CD14-positive monocyte (primary cell): Measurements from ENCODE around the gene ZNF771. TPM values are rescaled to one million over a fixed set of nuclear protein-coding genes. Genes with fewer than 3 reads are reported as not detected.

ENCODE experiments used
- DNase-seq, 3 donors: peaks; one replicate each; pipeline ENCODE4 v3.0.0-alpha.2; 2011 to 2022
- H2AFZ ChIP-seq: 2 replicates; pipeline ENCODE4 v1.6.0; 2012; ENCODE audit warnings: mild to moderate bottlenecking, low read depth, low read length, inconsistent platforms; ENCODE audit not compliant: insufficient read depth, poor library complexity, severe bottlenecking
- H3K27ac ChIP-seq, 2 donors: 1 replicate in 1 of 2; 2 replicates in 1 of 2; pipeline ENCODE4 v1.5.1; 2012 to 2013; ENCODE audit warnings: low read length in 2 of 2, control low read depth in 1 of 2, inconsistent platforms in 1 of 2, low read depth in 1 of 2, mild to moderate bottlenecking in 1 of 2
- H3K27me3 ChIP-seq, 2 donors: one replicate each; pipeline versions ENCODE4 v1.6.0 to v1.6.1; 2011 to 2013; ENCODE audit warnings: low read length in 2 of 2; ENCODE audit not compliant: control insufficient read depth in 2 of 2, insufficient read depth in 2 of 2
- H3K36me3 ChIP-seq, 2 donors: replicated peaks in 1 of 2; 1 replicate in 1 of 2; 2 replicates in 1 of 2; pipeline versions ENCODE4 v1.5.1 to v1.6.1; 2012 to 2013; ENCODE audit warnings: low read length in 2 of 2, control low read depth in 1 of 2, inconsistent platforms in 1 of 2, mild to moderate bottlenecking in 1 of 2; ENCODE audit not compliant: insufficient read depth in 2 of 2, control insufficient read depth in 1 of 2
- H3K4me1 ChIP-seq, 2 donors: 1 replicate in 1 of 2; 2 replicates in 1 of 2; pipeline versions ENCODE4 v1.5.1 to v1.6.1; 2012 to 2013; ENCODE audit warnings: low read length in 2 of 2, control low read depth in 1 of 2, inconsistent platforms in 1 of 2, mild to moderate bottlenecking in 1 of 2, moderate library complexity in 1 of 2; ENCODE audit not compliant: insufficient read depth in 2 of 2, control insufficient read depth in 1 of 2
- H3K4me2 ChIP-seq: replicated peaks from 2 replicates; pipeline ENCODE3; 2012; ENCODE audit warnings: low read length, moderate library complexity, mild to moderate bottlenecking; ENCODE audit not compliant: poor library complexity, severe bottlenecking; ENCODE audit errors: extremely low read depth
- H3K4me3 ChIP-seq, 3 experiments: fragments of 200-600 bp in 1 of 3; sonication (generic) in 1 of 3; replicated peaks in 1 of 3; 1 replicate in 2 of 3; 2 replicates in 1 of 3; pipeline ENCODE4 v1.5.1; 2011 to 2013; ENCODE audit warnings: low read length in 3 of 3, mild to moderate bottlenecking in 3 of 3, control low read depth in 2 of 3, low read depth in 2 of 3, inconsistent platforms in 1 of 3, moderate library complexity in 1 of 3
- H3K79me2 ChIP-seq: 2 replicates; pipeline ENCODE4 v1.6.0; 2012; ENCODE audit warnings: mild to moderate bottlenecking, control low read depth, inconsistent platforms, low read length, moderate library complexity; ENCODE audit not compliant: insufficient read depth
- H3K9ac ChIP-seq: 2 replicates; pipeline ENCODE4 v1.6.0; 2017; ENCODE audit warnings: low read length, mild to moderate bottlenecking; ENCODE audit not compliant: insufficient read depth, poor library complexity, severe bottlenecking
- H3K9me3 ChIP-seq, 2 donors: replicated peaks in 1 of 2; 1 replicate in 1 of 2; 2 replicates in 1 of 2; pipeline versions ENCODE4 v1.5.1 to v1.6.1; 2012 to 2013; ENCODE audit warnings: low read length in 2 of 2, control low read depth in 1 of 2; ENCODE audit not compliant: control insufficient read depth in 1 of 2, insufficient read depth in 1 of 2
- H4K20me1 ChIP-seq: 2 replicates; pipeline ENCODE4 v1.6.0; 2012; ENCODE audit warnings: mild to moderate bottlenecking, low read length, control low read depth, moderate library complexity; ENCODE audit not compliant: insufficient read depth
- H3K27ac Mint-ChIP-seq, 7 donors: one replicate each; pipeline ENCODE4 v1.8.0; 2020; ENCODE audit warnings: mild to moderate bottlenecking in 7 of 7, mixed read lengths in 7 of 7, moderate library complexity in 6 of 7, inconsistent platforms in 2 of 7
- H3K27me3 Mint-ChIP-seq, 3 donors: one replicate each; pipeline ENCODE4 v1.8.0; 2021 to 2022; ENCODE audit warnings: low read depth in 3 of 3, mild to moderate bottlenecking in 3 of 3, mixed read lengths in 3 of 3, moderate library complexity in 3 of 3, inconsistent platforms in 1 of 3
- H3K36me3 Mint-ChIP-seq, 2 donors: one replicate each; pipeline ENCODE4 v1.8.0; 2020; ENCODE audit warnings: mixed read lengths in 2 of 2, inconsistent platforms in 1 of 2, mild to moderate bottlenecking in 1 of 2
- H3K4me1 Mint-ChIP-seq: one replicate; pipeline ENCODE4 v1.8.0; 2020; ENCODE audit warnings: mild to moderate bottlenecking, mixed read lengths
- H3K4me3 Mint-ChIP-seq, 2 donors: one replicate each; pipeline ENCODE4 v1.8.0; 2020; ENCODE audit warnings: mild to moderate bottlenecking in 2 of 2, mixed read lengths in 2 of 2, moderate library complexity in 1 of 2
- H3K9me3 Mint-ChIP-seq, 7 donors: one replicate each; pipeline ENCODE4 v1.8.0; 2020 to 2022; ENCODE audit warnings: mixed read lengths in 7 of 7, mild to moderate bottlenecking in 6 of 7, moderate library complexity in 6 of 7, inconsistent platforms in 2 of 7
- WGBS: methylation state at CpG from one replicate; pipeline ENCODE4 v1.1.5; 2013; ENCODE audit warnings: missing lambda C conversion rate; ENCODE audit not compliant: insufficient coverage; 5-methylcytosine and 5-hydroxymethylcytosine counted together
- intact Hi-C, 2 donors: fragments of 100-400 bp; cut with micrococcal nuclease; formaldehyde crosslinking; loops; one replicate each; pipeline versions ENCODE4 v1.15.0 to v1.15.1; 2023
- polyA plus RNA-seq, 3 donors: library from polyadenylated mRNA; depleted of rRNA in 1 of 3; unstranded in 2 of 3; stranded (reverse) in 1 of 3; fragments of 300-500 nt in 2 of 3; fragments of >200 nt in 1 of 3; fragmentation: Illumina TruSeq in 2 of 3; gene quantifications; 1 replicate in 2 of 3; 2 replicates in 1 of 3; pipeline ENCODE4 v1.2.3, GENCODE V29; 2012 to 2021
- TF ChIP-seq, protein P1 (sequence below): fragments of 200-600 bp; IDR thresholded peaks from one replicate; pipeline ENCODE4 v1.8.0; 2022; ENCODE audit warnings: antibody characterized with exemption, mild to moderate bottlenecking

Gene ZNF771
- polyA plus RNA-seq, 3 donors: 0.39 to 0.68 (median 0.51) TPM

DNA sequence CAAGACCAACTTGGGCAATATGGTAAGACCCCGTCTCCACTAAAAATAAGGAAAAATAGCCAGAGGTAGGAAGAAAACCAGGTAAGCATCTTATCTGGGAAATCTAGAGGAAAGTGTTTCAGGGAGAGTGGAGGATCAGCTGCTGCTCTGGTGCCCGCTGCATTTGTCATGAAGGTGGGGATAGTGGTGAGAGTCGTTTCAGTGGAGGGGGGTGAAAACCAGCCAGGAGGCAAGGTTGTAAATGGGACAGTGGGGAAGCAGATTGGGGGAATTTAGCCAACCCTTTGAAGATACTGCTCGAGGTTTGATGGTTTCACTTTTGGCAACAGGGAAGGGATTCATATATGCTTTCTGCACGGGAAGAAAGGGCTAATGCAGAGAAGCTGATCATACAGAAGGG, 13.6 kb downstream of the ZNF771 start:
- Histone ChIP-seq H3K4me3 (no peak overlapping the region), H3K27ac (no peak overlapping the region), H3K36me3 (peaks cover 11 to 26% of the 10 kb centered on the region in 2 donors), H4K20me1 (no peaks in the 10 kb centered on the region), H3K4me2 (no peak overlapping the region), H3K9ac (no peak overlapping the region), H3K79me2 (peaks cover 5% of the 10 kb centered on the region), H3K9me3 (no peaks in the 10 kb centered on the region), H3K27me3 (no peaks in the 10 kb centered on the region), H3K4me1 (peaks cover 13 to 22% of the 10 kb centered on the region in 2 donors), H2AFZ (no peak overlapping the region)
- H3K36me3 Mint-ChIP-seq: peaks cover 40 to 56% of the 10 kb centered on the region in 2 donors
- no peak overlapping the region for H3K4me3 Mint-ChIP-seq
- H3K27me3 Mint-ChIP-seq: peaks cover 0 to 1% (median 0%) of the 10 kb centered on the region in 3 donors
- TF ChIP-seq, protein P1, sequence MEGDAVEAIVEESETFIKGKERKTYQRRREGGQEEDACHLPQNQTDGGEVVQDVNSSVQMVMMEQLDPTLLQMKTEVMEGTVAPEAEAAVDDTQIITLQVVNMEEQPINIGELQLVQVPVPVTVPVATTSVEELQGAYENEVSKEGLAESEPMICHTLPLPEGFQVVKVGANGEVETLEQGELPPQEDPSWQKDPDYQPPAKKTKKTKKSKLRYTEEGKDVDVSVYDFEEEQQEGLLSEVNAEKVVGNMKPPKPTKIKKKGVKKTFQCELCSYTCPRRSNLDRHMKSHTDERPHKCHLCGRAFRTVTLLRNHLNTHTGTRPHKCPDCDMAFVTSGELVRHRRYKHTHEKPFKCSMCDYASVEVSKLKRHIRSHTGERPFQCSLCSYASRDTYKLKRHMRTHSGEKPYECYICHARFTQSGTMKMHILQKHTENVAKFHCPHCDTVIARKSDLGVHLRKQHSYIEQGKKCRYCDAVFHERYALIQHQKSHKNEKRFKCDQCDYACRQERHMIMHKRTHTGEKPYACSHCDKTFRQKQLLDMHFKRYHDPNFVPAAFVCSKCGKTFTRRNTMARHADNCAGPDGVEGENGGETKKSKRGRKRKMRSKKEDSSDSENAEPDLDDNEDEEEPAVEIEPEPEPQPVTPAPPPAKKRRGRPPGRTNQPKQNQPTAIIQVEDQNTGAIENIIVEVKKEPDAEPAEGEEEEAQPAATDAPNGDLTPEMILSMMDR: no peak
- peaks cover 0 to 2% (median 0%) of the 10 kb centered on the region in 7 donors for H3K9me3 Mint-ChIP-seq
- DNase-seq: no peak
- peak overlapping the region in 1 of 7 donors; percentile 26 for H3K27ac Mint-ChIP-seq
- WGBS: 79% methylated on average over 5 of the region's 5 CpGs
- intact Hi-C loops: no loop called here
- peaks cover 16% of the 10 kb centered on the region for H3K4me1 Mint-ChIP-seq

DNA sequence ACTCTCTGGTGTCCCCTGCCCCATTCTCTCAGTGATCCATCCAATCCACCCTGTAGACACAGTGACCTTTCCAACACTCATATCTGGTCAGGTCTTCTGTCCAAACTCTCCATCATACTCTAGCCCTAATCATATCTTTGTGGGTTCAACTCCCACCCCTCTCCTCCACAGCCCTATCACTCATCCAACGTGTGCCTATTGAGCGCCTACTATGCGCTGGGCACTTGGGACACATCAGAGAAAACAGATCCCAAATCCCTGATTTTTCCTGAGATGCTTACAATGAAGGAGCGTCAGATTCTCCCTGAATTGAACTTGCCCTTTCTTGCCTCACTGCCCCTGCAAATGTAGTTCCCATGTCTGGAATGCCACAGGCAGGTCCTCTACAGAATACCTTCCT, 20.6 kb downstream of the ZNF771 start:
- no peak overlapping the region for H3K9ac ChIP-seq
- Mint-ChIP-seq H3K27ac (peak overlapping the region in 2 of 7 donors; percentile 48 to 86), H3K4me1 (peaks cover 5% of the 10 kb centered on the region), H3K36me3 (peaks cover 27 to 38% of the 10 kb centered on the region in 2 donors), H3K27me3 (no peaks in the 10 kb centered on the region), H3K9me3 (peaks cover 0 to 2% (median 0%) of the 10 kb centered on the region in 7 donors), H3K4me3 (no peak overlapping the region)
- no peaks in the 10 kb centered on the region for H3K27me3 ChIP-seq
- 97% methylated on average over 4 of the region's 4 CpGs for WGBS
- no peaks in the 10 kb centered on the region for H4K20me1 ChIP-seq
- H3K79me2 ChIP-seq: peaks cover 31% of the 10 kb centered on the region
- no peak overlapping the region for H3K4me3 ChIP-seq
- intact Hi-C loops: no loop called here
- TF ChIP-seq, protein P1: no peak
- H2AFZ ChIP-seq: no peak overlapping the region
- H3K9me3 ChIP-seq: no peaks in the 10 kb centered on the region
- peaks cover 9 to 29% of the 10 kb centered on the region in 2 donors for H3K36me3 ChIP-seq
- H3K27ac ChIP-seq: no peak overlapping the region
- no peak overlapping the region for H3K4me2 ChIP-seq
- H3K4me1 ChIP-seq: peaks cover 20 to 26% of the 10 kb centered on the region in 2 donors
- DNase-seq: no peak
